Ovary (tissue), 3 donors: ENCODE measurements around the gene RAET1G.

Experiments
- EP300 ChIP-seq: sonication (generic); formaldehyde crosslinking; IDR thresholded peaks from one replicate; pipeline ENCODE4 v1.6.1; 2017; ENCODE audit warnings: antibody characterized with exemption
- POLR2A ChIP-seq: fragments of 450-650 bp; IDR thresholded peaks from one replicate; pipeline ENCODE4 v1.6.1; 2017; ENCODE audit warnings: antibody characterized with exemption, mild to moderate bottlenecking, moderate library complexity
- TF ChIP-seq, protein P1 (sequence below), 3 donors: fragments of 450-650 bp in 2 of 3; fragments of 200-600 bp in 1 of 3; IDR thresholded peaks; one replicate each; pipeline versions ENCODE4 v1.5.1 to v1.8.0; 2016 to 2022; ENCODE audit warnings: antibody characterized with exemption in 3 of 3, mild to moderate bottlenecking in 1 of 3
- donor health status: DM: no; HTN: no; CAD: no.

DNA sequence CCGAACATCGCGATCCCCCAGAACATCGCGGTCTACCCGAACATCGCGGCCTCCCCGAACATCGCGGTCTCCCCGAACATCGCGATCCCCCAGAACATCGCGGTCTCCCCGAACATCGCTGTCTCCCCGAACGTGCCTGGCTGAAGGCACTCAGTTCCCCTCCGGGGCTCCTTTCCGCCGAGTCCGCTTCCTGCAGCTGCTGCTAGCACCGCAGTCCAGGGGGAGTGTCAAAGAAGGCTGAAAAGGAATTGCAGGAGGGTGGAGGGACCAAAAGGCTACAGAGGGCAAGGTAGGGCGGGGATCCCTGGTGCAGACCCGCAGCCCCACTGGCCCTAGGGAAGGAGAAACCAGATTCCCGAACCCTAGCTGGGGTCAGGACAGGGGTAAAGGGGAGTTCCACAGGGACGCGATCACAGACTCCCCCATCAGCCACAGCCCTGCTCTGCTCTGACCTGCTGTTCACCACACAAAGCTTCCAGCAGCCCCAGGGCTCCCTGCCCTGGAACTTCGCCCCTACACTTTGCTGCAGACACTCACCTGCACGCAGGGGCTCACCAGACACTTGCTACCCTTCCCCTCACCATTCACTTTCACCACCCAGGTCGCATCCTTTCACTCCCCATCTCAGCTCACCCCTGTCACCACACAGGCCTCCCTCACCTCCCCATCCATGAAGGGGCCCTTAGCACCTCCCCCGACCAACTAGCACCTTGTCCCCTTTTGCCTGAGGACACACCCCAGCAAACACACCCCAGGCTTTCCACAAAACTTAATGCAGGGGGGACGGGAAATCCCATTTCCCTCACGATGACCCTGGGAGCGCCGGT is 42.5 kb upstream of the RAET1G start:
- TF ChIP-seq EP300 (no peak), POLR2A (no peak)
- TF ChIP-seq, protein P1, sequence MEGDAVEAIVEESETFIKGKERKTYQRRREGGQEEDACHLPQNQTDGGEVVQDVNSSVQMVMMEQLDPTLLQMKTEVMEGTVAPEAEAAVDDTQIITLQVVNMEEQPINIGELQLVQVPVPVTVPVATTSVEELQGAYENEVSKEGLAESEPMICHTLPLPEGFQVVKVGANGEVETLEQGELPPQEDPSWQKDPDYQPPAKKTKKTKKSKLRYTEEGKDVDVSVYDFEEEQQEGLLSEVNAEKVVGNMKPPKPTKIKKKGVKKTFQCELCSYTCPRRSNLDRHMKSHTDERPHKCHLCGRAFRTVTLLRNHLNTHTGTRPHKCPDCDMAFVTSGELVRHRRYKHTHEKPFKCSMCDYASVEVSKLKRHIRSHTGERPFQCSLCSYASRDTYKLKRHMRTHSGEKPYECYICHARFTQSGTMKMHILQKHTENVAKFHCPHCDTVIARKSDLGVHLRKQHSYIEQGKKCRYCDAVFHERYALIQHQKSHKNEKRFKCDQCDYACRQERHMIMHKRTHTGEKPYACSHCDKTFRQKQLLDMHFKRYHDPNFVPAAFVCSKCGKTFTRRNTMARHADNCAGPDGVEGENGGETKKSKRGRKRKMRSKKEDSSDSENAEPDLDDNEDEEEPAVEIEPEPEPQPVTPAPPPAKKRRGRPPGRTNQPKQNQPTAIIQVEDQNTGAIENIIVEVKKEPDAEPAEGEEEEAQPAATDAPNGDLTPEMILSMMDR (IDR thresholded peaks at IDR 0.05) = no peak
